HCT116 (cell line): ENCODE results near the gene PLD1. TPM values are rescaled to one million over a fixed set of nuclear protein-coding genes. Genes with fewer than 3 reads are reported as not detected.

ENCODE experiments used
- ATAC-seq: fragments of 200-7000 bp; cut with Tn5 transposase; 2 replicates; pipeline ENCODE4 v1.9.1; 2020; ENCODE audit warnings: mild to moderate bottlenecking, moderate library complexity
- BruUV-seq: library from RNA; stranded (reverse); fragments of 400-500 nt; replicated peaks from 2 replicates; lab custom pipeline; 2021; lab: Mats Ljungman, UMichigan
- CTCF ChIA-PET: fragments of 300-600 bp; sonication (Branson Sonifier 250); formaldehyde crosslinking; loops from one replicate; lab custom pipeline; 2021; ENCODE audit warnings: antibody characterized with exemption; lab: Charles Lee
- POLR2A ChIA-PET: fragments of 300-600, 350-600 bp; sonication (Branson Sonifier 250); formaldehyde crosslinking; loops from one replicate; lab custom pipeline; 2021; ENCODE audit warnings: antibody characterized with exemption; lab: Charles Lee
- RAD21 ChIA-PET, 2 experiments: fragments of 300-600 bp; sonication (Branson Sonifier 250); formaldehyde crosslinking; loops; one replicate each; lab custom pipeline; 2023; ENCODE audit warnings: low total read pairs in 2 of 2; ENCODE audit not compliant: uncharacterized antibody in 2 of 2, unreplicated experiment in 2 of 2, low non-redundant PET in 1 of 2; lab: Charles Lee
- DNase-seq: peaks from one replicate; pipeline ENCODE4 v3.0.0-alpha.2; 2010; ENCODE audit warnings: low read depth, low spot score
- H2AFZ ChIP-seq: fragments of 200-600 bp; shearing (Covaris generic), sonication (generic); 2 replicates; pipeline ENCODE4 v1.6.1; 2017; ENCODE audit warnings: low read depth, mixed run types, mixed read lengths, antibody characterized with exemption, low read length; ENCODE audit not compliant: poor library complexity, severe bottlenecking
- H3K27ac ChIP-seq: 2 replicates; pipeline ENCODE4 v1.5.1; 2012; ENCODE audit warnings: low read depth, low read length
- H3K27me3 ChIP-seq: fragments of 200-600 bp; sonication (generic); 2 replicates; pipeline ENCODE4 v1.6.1; 2016; ENCODE audit warnings: mixed run types, low read length, mixed read lengths; ENCODE audit not compliant: insufficient read depth
- H3K36me3 ChIP-seq, 2 experiments: fragments of 200-500 bp in 1 of 2; fragments of 200-600 bp in 1 of 2; sonication (Bioruptor generic) in 1 of 2; sonication (generic) in 1 of 2; 2 replicates each; pipeline versions ENCODE4 v1.5.1 to v1.6.1; 2014 to 2016; ENCODE audit warnings: low read length in 2 of 2, inconsistent platforms in 1 of 2, mixed read lengths in 1 of 2, mixed run types in 1 of 2; ENCODE audit not compliant: insufficient read depth in 2 of 2, control insufficient read depth in 1 of 2
- H3K4me1 ChIP-seq, 2 experiments: fragments of 200-600 bp in 1 of 2; sonication (generic) in 1 of 2; 2 replicates each; pipeline versions ENCODE4 v1.5.1 to v1.6.1; 2012 to 2017; ENCODE audit warnings: low read length in 2 of 2, inconsistent platforms in 1 of 2, mild to moderate bottlenecking in 1 of 2, mixed read lengths in 1 of 2, mixed run types in 1 of 2, moderate library complexity in 1 of 2; ENCODE audit not compliant: insufficient read depth in 2 of 2, control insufficient read depth in 1 of 2
- H3K4me2 ChIP-seq: fragments of 200-600 bp; sonication (generic); 2 replicates; pipeline ENCODE4 v1.6.1; 2017; ENCODE audit warnings: mixed run types, low read length, mixed read lengths
- H3K4me3 ChIP-seq, 2 experiments: fragments of 200-600 bp in 1 of 2; sonication (generic) in 1 of 2; replicated peaks in 1 of 2; 2 replicates each; pipeline ENCODE4 v1.5.1; 2011 to 2016; ENCODE audit warnings: low read length in 2 of 2, control low read depth in 1 of 2, low read depth in 1 of 2, mild to moderate bottlenecking in 1 of 2, mixed read lengths in 1 of 2, mixed run types in 1 of 2
- H3K79me2 ChIP-seq: fragments of 200-600 bp; sonication (generic); 2 replicates; pipeline ENCODE4 v1.6.1; 2017; ENCODE audit warnings: mild to moderate bottlenecking, mixed run types, low read length, moderate library complexity, mixed read lengths; ENCODE audit not compliant: insufficient read depth
- H3K9ac ChIP-seq: fragments of 200-600 bp; sonication (generic); 2 replicates; pipeline ENCODE4 v1.6.1; 2016; ENCODE audit warnings: low read length, mixed read lengths
- H3K9me2 ChIP-seq: fragments of 200-600 bp; sonication (generic), shearing (Covaris generic); 2 replicates; pipeline ENCODE4 v1.6.1; 2017; ENCODE audit warnings: mixed run types, mild to moderate bottlenecking, moderate library complexity; ENCODE audit not compliant: insufficient read depth
- H3K9me3 ChIP-seq, 2 experiments: fragments of 200-500 bp in 1 of 2; fragments of 200-600 bp in 1 of 2; sonication (Bioruptor generic) in 1 of 2; sonication (generic) in 1 of 2; 2 replicates each; pipeline ENCODE4 v1.6.1; 2014 to 2017; ENCODE audit warnings: low read length in 2 of 2, mixed read lengths in 2 of 2, inconsistent platforms in 1 of 2, low read depth in 1 of 2, mild to moderate bottlenecking in 1 of 2, mixed run types in 1 of 2, moderate library complexity in 1 of 2; ENCODE audit not compliant: control insufficient read depth in 1 of 2, insufficient read depth in 1 of 2
- H4K20me1 ChIP-seq: fragments of 200-600 bp; sonication (generic), shearing (Covaris generic); 2 replicates; pipeline ENCODE4 v1.6.1; 2017; ENCODE audit warnings: mixed run types, mild to moderate bottlenecking, moderate library complexity; ENCODE audit not compliant: insufficient read depth
- CEBPB ChIP-seq: IDR thresholded peaks from 2 replicates; pipeline ENCODE4 v1.6.1; 2012; ENCODE audit warnings: low read depth
- ELF1 ChIP-seq: IDR thresholded peaks from 2 replicates; pipeline ENCODE4 v1.6.1; 2012; ENCODE audit warnings: low read depth, borderline replicate concordance
- EZH2 ChIP-seq: fragments of 200-600 bp; sonication (generic); IDR thresholded peaks from 2 replicates; pipeline ENCODE4 v1.6.1; 2017; ENCODE audit warnings: antibody characterized with exemption, mixed run types
- EZH2phosphoT487 ChIP-seq: fragments of 200-600 bp; IDR thresholded peaks from 2 replicates; pipeline ENCODE4 v1.6.1; 2018; ENCODE audit warnings: antibody characterized with exemption, borderline replicate concordance
- POLR2A ChIP-seq: IDR thresholded peaks from 2 replicates; pipeline ENCODE4 v1.7.0; 2011; ENCODE audit warnings: borderline replicate concordance; ENCODE audit not compliant: insufficient read depth, insufficient read length; ENCODE audit errors: extremely low read depth
- POLR2AphosphoS5 ChIP-seq: IDR thresholded peaks from 2 replicates; pipeline ENCODE4 v1.6.1; 2011; ENCODE audit warnings: mild to moderate bottlenecking, low read depth, low read length, moderate library complexity
- RAD21 ChIP-seq: IDR thresholded peaks from 2 replicates; pipeline ENCODE4 v1.6.1; 2012; ENCODE audit warnings: low read depth, mild to moderate bottlenecking
- SIN3A ChIP-seq: IDR thresholded peaks from 2 replicates; pipeline ENCODE4 v1.6.1; 2012; ENCODE audit warnings: low read depth
- SRF ChIP-seq: IDR thresholded peaks from 2 replicates; pipeline ENCODE4 v1.6.1; 2012; ENCODE audit warnings: low read depth
- ZFX ChIP-seq: fragments of 450-650 bp; IDR thresholded peaks from 2 replicates; pipeline ENCODE4 v1.6.1; 2017
- ZNF274 ChIP-seq: fragments of 200-500 bp; sonication (Bioruptor generic); IDR thresholded peaks from 2 replicates; pipeline ENCODE4 v1.6.1; 2014; ENCODE audit warnings: mild to moderate bottlenecking, low read depth, low read length, inconsistent platforms
- intact Hi-C: fragments of 100-400 bp; cut with micrococcal nuclease; formaldehyde crosslinking; loops from 2 replicates; pipeline ENCODE4 v1.10.0; 2022
- total RNA-seq: library from RNA; stranded (reverse); gene quantifications from one replicate; pipeline ENCODE4 v1.2.1, GENCODE V29; 2021; ENCODE audit not compliant: unreplicated experiment
- TF ChIP-seq, protein P1 (sequence below): IDR thresholded peaks from 2 replicates; pipeline ENCODE4 v1.6.1; 2012
- TF ChIP-seq, protein P2 (sequence below): IDR thresholded peaks from 2 replicates; pipeline ENCODE4 v1.6.1; 2012; ENCODE audit warnings: low read depth
- TF ChIP-seq, protein P3 (sequence below), 3 experiments: fragments of 200-600 bp in 1 of 3; sonication (generic) in 1 of 3; IDR thresholded peaks in 2 of 3; conservative IDR thresholded peaks in 1 of 3; 2 replicates each; pipeline ENCODE4 v1.5.1; 2012 to 2017; ENCODE audit warnings: low read depth in 2 of 3, low read length in 2 of 3, antibody characterized with exemption in 1 of 3, borderline replicate concordance in 1 of 3, control low read depth in 1 of 3, mild to moderate bottlenecking in 1 of 3, mixed read lengths in 1 of 3, mixed run types in 1 of 3, moderate library complexity in 1 of 3; ENCODE audit not compliant: insufficient read depth in 1 of 3

The PLD1 gene
- total RNA-seq, 1 experiment from 2014 or later, result 8.4 TPM

DNA sequence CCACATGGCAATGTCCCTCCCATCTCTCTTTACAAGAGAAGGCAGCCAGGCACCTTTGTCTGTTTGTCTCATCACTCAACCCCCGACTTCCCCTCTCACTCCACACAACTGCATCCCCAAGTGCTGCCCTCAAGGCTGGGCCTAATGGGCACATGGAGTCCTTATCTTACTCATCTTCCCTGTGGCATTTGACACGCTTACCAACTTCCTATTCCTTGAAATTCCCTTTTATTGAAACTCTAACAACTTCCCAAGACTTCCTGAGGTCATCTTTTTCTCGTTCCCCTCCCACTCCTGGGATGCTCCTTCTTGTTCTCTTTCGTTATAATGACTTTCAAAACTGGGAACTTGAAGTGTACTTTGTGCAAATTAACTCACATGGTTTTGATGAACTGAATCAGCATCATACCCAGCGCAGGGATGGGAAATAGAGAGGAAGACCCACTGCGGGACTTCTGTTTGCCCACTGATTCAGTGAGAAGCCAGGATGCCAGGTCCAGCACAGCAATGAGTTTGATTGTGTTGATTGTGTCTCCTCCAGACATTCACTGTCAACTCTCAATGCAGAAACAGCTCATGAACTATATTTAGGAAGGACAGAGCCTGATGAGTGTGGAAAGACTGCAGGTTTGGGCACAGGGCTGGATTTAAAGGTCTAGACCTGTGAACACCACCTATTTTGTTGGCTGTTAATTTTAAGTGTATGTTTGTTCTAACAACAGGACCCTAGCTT, 245.4 kb downstream of the PLD1 start:
- POLR2A ChIA-PET, result no interaction called here
- ATAC-seq, result no peak

DNA sequence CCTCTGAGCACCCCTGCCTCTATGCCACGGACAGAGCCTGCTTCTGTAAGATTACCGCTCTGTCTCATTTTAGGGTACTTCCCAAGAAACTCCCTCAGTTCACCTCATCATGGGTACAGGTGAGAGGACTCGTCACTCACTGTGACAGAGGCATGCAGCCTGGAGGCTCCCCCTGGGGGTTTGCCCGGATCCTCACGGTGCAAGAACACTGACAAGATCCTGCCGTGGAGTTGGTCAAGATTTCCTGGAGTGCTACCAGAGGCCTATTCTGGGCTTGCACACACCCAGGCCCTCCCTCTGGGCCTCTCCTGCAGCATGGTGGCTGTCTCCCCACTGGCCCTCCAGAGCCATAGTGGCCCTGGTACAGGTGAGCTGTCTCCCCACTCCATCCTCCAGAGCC, 247.0 kb downstream of the PLD1 start:
- Histone ChIP-seq H3K27me3 (no peaks in the 10 kb centered on the region), H3K27ac (no peak overlapping the region), H3K4me3 (no peak overlapping the region), H3K9me2 (no peaks in the 10 kb centered on the region), H3K36me3 (no peaks in the 10 kb centered on the region), H3K4me2 (no peak overlapping the region), H4K20me1 (no peaks in the 10 kb centered on the region), H3K4me1 (no peaks in the 10 kb centered on the region), H3K9ac (no peak overlapping the region), H2AFZ (no peak overlapping the region), H3K9me3 (no peaks in the 10 kb centered on the region), H3K79me2 (no peaks in the 10 kb centered on the region)
- ChIA-PET CTCF (interaction anchor here (0.6 kb wide), 1 partner anchor 135 kb away, joined by 4 read pairs; no protein-coding TSS in a partner anchor), RAD21 (no interaction called here), POLR2A (no interaction called here)
- DNase-seq (no peak), ATAC-seq (peak; percentile 54)
- intact Hi-C loops, result loop anchor here (10.0 kb wide), 1 partner anchor 272 kb away; no protein-coding TSS in a partner anchor
- BruUV-seq, result no TSS peak
- TF ChIP-seq EZH2 (no peak), ELF1 (no peak), RAD21 (peak; percentile 44), SIN3A (no peak), CEBPB (no peak), ZNF274 (no peak), POLR2AphosphoS5 (no peak)
- TF ChIP-seq, protein P1, sequence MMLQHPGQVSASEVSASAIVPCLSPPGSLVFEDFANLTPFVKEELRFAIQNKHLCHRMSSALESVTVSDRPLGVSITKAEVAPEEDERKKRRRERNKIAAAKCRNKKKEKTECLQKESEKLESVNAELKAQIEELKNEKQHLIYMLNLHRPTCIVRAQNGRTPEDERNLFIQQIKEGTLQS, result no peak
- TF ChIP-seq, protein P2, sequence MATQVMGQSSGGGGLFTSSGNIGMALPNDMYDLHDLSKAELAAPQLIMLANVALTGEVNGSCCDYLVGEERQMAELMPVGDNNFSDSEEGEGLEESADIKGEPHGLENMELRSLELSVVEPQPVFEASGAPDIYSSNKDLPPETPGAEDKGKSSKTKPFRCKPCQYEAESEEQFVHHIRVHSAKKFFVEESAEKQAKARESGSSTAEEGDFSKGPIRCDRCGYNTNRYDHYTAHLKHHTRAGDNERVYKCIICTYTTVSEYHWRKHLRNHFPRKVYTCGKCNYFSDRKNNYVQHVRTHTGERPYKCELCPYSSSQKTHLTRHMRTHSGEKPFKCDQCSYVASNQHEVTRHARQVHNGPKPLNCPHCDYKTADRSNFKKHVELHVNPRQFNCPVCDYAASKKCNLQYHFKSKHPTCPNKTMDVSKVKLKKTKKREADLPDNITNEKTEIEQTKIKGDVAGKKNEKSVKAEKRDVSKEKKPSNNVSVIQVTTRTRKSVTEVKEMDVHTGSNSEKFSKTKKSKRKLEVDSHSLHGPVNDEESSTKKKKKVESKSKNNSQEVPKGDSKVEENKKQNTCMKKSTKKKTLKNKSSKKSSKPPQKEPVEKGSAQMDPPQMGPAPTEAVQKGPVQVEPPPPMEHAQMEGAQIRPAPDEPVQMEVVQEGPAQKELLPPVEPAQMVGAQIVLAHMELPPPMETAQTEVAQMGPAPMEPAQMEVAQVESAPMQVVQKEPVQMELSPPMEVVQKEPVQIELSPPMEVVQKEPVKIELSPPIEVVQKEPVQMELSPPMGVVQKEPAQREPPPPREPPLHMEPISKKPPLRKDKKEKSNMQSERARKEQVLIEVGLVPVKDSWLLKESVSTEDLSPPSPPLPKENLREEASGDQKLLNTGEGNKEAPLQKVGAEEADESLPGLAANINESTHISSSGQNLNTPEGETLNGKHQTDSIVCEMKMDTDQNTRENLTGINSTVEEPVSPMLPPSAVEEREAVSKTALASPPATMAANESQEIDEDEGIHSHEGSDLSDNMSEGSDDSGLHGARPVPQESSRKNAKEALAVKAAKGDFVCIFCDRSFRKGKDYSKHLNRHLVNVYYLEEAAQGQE, result no peak
- TF ChIP-seq, protein P3, sequence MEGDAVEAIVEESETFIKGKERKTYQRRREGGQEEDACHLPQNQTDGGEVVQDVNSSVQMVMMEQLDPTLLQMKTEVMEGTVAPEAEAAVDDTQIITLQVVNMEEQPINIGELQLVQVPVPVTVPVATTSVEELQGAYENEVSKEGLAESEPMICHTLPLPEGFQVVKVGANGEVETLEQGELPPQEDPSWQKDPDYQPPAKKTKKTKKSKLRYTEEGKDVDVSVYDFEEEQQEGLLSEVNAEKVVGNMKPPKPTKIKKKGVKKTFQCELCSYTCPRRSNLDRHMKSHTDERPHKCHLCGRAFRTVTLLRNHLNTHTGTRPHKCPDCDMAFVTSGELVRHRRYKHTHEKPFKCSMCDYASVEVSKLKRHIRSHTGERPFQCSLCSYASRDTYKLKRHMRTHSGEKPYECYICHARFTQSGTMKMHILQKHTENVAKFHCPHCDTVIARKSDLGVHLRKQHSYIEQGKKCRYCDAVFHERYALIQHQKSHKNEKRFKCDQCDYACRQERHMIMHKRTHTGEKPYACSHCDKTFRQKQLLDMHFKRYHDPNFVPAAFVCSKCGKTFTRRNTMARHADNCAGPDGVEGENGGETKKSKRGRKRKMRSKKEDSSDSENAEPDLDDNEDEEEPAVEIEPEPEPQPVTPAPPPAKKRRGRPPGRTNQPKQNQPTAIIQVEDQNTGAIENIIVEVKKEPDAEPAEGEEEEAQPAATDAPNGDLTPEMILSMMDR (IDR thresholded peaks at IDR 0.05 in 2 of 3, conservative IDR thresholded peaks at IDR 0.05 in 1 of 3; ENCODE audit: borderline replicate concordance in 1 of 3, insufficient read depth in 1 of 3, low read depth in 2 of 3, low read length in 2 of 3), result peak in 2 of 3 experiments; percentile 7 to 16; a peak in 2 of 6 replicates

More for the DNA sequence above, 245.4 kb downstream of the PLD1 start:
- intact Hi-C loops, result loop anchor here (10.0 kb wide), 1 partner anchor 270 kb away; no protein-coding TSS in a partner anchor
- H3K9me2 ChIP-seq, result no peaks in the 10 kb centered on the region
- no peak for DNase-seq
- no peak for TF ChIP-seq SRF
- TF ChIP-seq EZH2phosphoT487, result no peak
- TF ChIP-seq POLR2A, result no peak
- no peak for TF ChIP-seq ZFX
- no peak for TF ChIP-seq POLR2AphosphoS5
- TF ChIP-seq RAD21, result no peak
- TF ChIP-seq EZH2, result no peak
- no peaks in the 10 kb centered on the region for H3K79me2 ChIP-seq
- H3K4me2 ChIP-seq, result no peak overlapping the region
- no TSS peak for BruUV-seq
- H2AFZ ChIP-seq, result no peak overlapping the region
- H3K27ac ChIP-seq, result no peak overlapping the region
- H3K9ac ChIP-seq, result no peak overlapping the region
- H4K20me1 ChIP-seq, result no peaks in the 10 kb centered on the region
- H3K27me3 ChIP-seq, result no peaks in the 10 kb centered on the region
- no peak overlapping the region for H3K4me3 ChIP-seq
- ChIA-PET RAD21 (interaction anchor here (0.6 to 1.6 kb wide), 3 partner anchors 86 to 514 kb away, joined by 3 to 7 read pairs (median 3); no protein-coding TSS in a partner anchor), CTCF (interaction anchor here (0.9 to 3.1 kb wide), 5 partner anchors 10 to 603 kb away, joined by 3 to 25 read pairs (median 6); no protein-coding TSS in a partner anchor)
- H3K36me3 ChIP-seq, result no peaks in the 10 kb centered on the region
- H3K9me3 ChIP-seq, result no peaks in the 10 kb centered on the region
- no peaks in the 10 kb centered on the region for H3K4me1 ChIP-seq
